Measurements from ENCODE around the gene YARS1. TPM values are rescaled to one million over a fixed set of nuclear protein-coding genes. Genes with fewer than 3 reads are reported as not detected.

The YARS1 gene
- total and polyA plus RNA-seq, 8 donors, result 25.1 to 135 (median 34.9) TPM

GRCh38 chr1:32782086-32782485 is 35.1 kb downstream of the YARS1 start:
- no peak for TF ChIP-seq CTCF (IDR thresholded peaks at IDR 0.05)
- H3K9me3 ChIP-seq, result no peaks in the 10 kb centered on the region
- ATAC-seq, result no peak
- FAIRE-seq, result no peak
- 88 to 91% methylated on average over 5 of the region's 5 CpGs for WGBS, 2 donors
- H3K36me3 ChIP-seq, result peaks cover 4 to 51% (median 29%) of the 10 kb centered on the region in 3 donors
- H3K27me3 ChIP-seq, result no peaks in the 10 kb centered on the region
- no peak overlapping the region for H3K4me3 ChIP-seq
- no peak for DNase-seq
- H3K4me1 ChIP-seq, result no peaks in the 10 kb centered on the region
- H3K27ac ChIP-seq, result no peak overlapping the region
- intact Hi-C loops (cut with DNase I), result no loop called here

GRCh38 chr1:32780628-32781234 is 36.4 kb downstream of the YARS1 start:
- WGBS, 2 donors, result 77 to 81% methylated on average over 8 of the region's 8 CpGs
- Histone ChIP-seq H3K4me1 (no peaks in the 10 kb centered on the region), H3K27ac (no peak overlapping the region), H3K9me3 (no peaks in the 10 kb centered on the region), H3K36me3 (peaks cover 4 to 60% (median 31%) of the 10 kb centered on the region in 3 donors), H3K27me3 (no peaks in the 10 kb centered on the region), H3K4me3 (no peak overlapping the region)
- DNase-seq, result peak in 1 of 6 donors; percentile 19
- FAIRE-seq, result no peak
- intact Hi-C loops (cut with DNase I), result no loop called here
- TF ChIP-seq CTCF (IDR thresholded peaks at IDR 0.05), result no peak
- no peak for ATAC-seq

GRCh38 chr1:32780005-32780404 is 37.2 kb downstream of the YARS1 start:
- H3K4me3 ChIP-seq, result no peak overlapping the region
- no peaks in the 10 kb centered on the region for H3K27me3 ChIP-seq
- DNase-seq, result peak in 1 of 6 donors; percentile 28
- ATAC-seq, result no peak
- intact Hi-C loops (cut with DNase I), result no loop called here
- H3K9me3 ChIP-seq, result no peaks in the 10 kb centered on the region
- H3K27ac ChIP-seq, result no peak overlapping the region
- WGBS, 2 donors, result 90 to 92% methylated on average over 8 of the region's 8 CpGs
- H3K36me3 ChIP-seq, result peaks cover 4 to 66% (median 31%) of the 10 kb centered on the region in 3 donors
- no peak for FAIRE-seq
- peaks cover 0 to 2% (median 0%) of the 10 kb centered on the region in 3 donors for H3K4me1 ChIP-seq
- no peak for TF ChIP-seq CTCF (IDR thresholded peaks at IDR 0.05)

GRCh38 chr1:32779242-32779641 is 37.9 kb downstream of the YARS1 start:
- H3K27ac ChIP-seq, result no peak overlapping the region
- DNase-seq (peak in 1 of 6 donors; percentile 27), ATAC-seq (no peak), FAIRE-seq (no peak)
- no peaks in the 10 kb centered on the region for H3K9me3 ChIP-seq
- H3K27me3 ChIP-seq, result no peaks in the 10 kb centered on the region
- intact Hi-C loops (cut with DNase I), result loop anchor here in 1 of 3 donors (10.0 kb wide), 1 partner anchor 86 kb away; no protein-coding TSS in a partner anchor
- TF ChIP-seq CTCF (IDR thresholded peaks at IDR 0.05), result no peak
- peaks cover 4 to 59% (median 27%) of the 10 kb centered on the region in 3 donors for H3K36me3 ChIP-seq
- peaks cover 0 to 3% (median 0%) of the 10 kb centered on the region in 3 donors for H3K4me1 ChIP-seq
- no peak overlapping the region for H3K4me3 ChIP-seq
- WGBS, 2 donors, result 86 to 92% methylated on average over 5 of the region's 5 CpGs

All from pancreas (tissue), 10 donors.